Suprapubic skin (tissue), 4 donors: ENCODE results near the gene MAP3K10. TPM values are rescaled to one million over a fixed set of nuclear protein-coding genes. Genes with fewer than 3 reads are reported as not detected.

Experiments
- DNase-seq, 2 donors: peaks; one replicate each; pipeline ENCODE4 v3.0.0-alpha.2; 2019; ENCODE audit warnings: low spot score in 2 of 2
- H3K27ac ChIP-seq: fragments of 200-600 bp; sonication (generic); one replicate; pipeline ENCODE4 v1.5.1; 2019
- H3K27me3 ChIP-seq: fragments of 200-600 bp; sonication (generic); one replicate; pipeline ENCODE4 v1.5.1; 2019
- H3K36me3 ChIP-seq: fragments of 200-600 bp; sonication (generic); one replicate; pipeline ENCODE4 v1.5.1; 2019
- H3K4me1 ChIP-seq: fragments of 200-600 bp; sonication (generic); one replicate; pipeline ENCODE4 v1.5.1; 2019
- H3K4me3 ChIP-seq: fragments of 200-600 bp; sonication (generic); one replicate; pipeline ENCODE4 v1.5.1; 2019; ENCODE audit warnings: mild to moderate bottlenecking
- H3K9me3 ChIP-seq: fragments of 200-600 bp; sonication (generic); one replicate; pipeline ENCODE4 v1.5.1; 2019
- CTCF ChIP-seq, 2 donors: fragments of 200-600 bp in 1 of 2; fragments of 450-650 bp in 1 of 2; sonication (generic) in 1 of 2; IDR thresholded peaks; one replicate each; pipeline ENCODE4 v1.5.1; 2016 to 2019; ENCODE audit warnings: antibody characterized with exemption in 2 of 2, mild to moderate bottlenecking in 1 of 2, moderate library complexity in 1 of 2
- EP300 ChIP-seq: sonication (generic); formaldehyde crosslinking; IDR thresholded peaks from one replicate; pipeline ENCODE4 v1.6.1; 2017; ENCODE audit warnings: antibody characterized with exemption
- POLR2A ChIP-seq, 2 donors: fragments of 450-650 bp; IDR thresholded peaks; one replicate each; pipeline ENCODE4 v1.6.1; 2017; ENCODE audit warnings: antibody characterized with exemption in 2 of 2, mild to moderate bottlenecking in 2 of 2, moderate library complexity in 2 of 2
- POLR2AphosphoS5 ChIP-seq, 3 donors: sonication (generic); formaldehyde crosslinking; IDR thresholded peaks; one replicate each; pipeline ENCODE4 v1.6.1; 2017; ENCODE audit warnings: antibody characterized with exemption in 3 of 3
- WGBS: methylation state at CpG from one replicate; pipeline ENCODE4 v1.1.5; 2018; 5-methylcytosine and 5-hydroxymethylcytosine counted together
- total RNA-seq, 4 donors: library from RNA; depleted of rRNA; stranded (reverse); fragments of >200 nt; gene quantifications; one replicate each; pipeline ENCODE4 v1.1.0, GENCODE V29; 2016

The MAP3K10 gene
- total RNA-seq, 4 donors from 2014 or later = 11.0 to 20.4 (median 17.1) TPM

DNA sequence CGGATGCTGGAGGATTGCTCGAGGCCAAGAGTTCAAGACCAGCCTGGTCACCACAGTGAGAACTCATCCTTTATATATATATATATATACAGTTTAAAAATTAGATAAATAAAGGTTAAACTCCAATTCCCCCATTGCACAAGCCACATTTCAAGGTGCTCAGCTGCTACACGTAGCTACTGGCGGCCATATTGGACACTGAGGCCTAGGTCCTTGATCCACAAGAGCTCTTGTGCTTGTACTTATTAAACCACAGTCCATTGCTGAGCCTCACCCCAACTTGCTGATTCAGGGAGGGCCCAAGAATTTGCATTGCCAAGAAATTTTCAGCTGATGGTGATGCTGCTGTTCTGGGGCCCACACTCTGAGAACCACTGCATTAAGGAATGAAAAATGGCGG is 17.4 kb downstream of the MAP3K10 start:
- H3K4me3 ChIP-seq = no peak overlapping the region
- no peaks in the 10 kb centered on the region for H3K4me1 ChIP-seq
- no peak for DNase-seq
- H3K9me3 ChIP-seq = no peaks in the 10 kb centered on the region
- no peak for TF ChIP-seq EP300
- no peak for TF ChIP-seq POLR2AphosphoS5 (IDR thresholded peaks at IDR 0.05)
- no peak for TF ChIP-seq CTCF (IDR thresholded peaks at IDR 0.05)
- no peak for TF ChIP-seq POLR2A (IDR thresholded peaks at IDR 0.05)
- 99% methylated on average over 5 of the region's 5 CpGs for WGBS
- no peaks in the 10 kb centered on the region for H3K27me3 ChIP-seq
- H3K36me3 ChIP-seq = peaks cover 64% of the 10 kb centered on the region
- H3K27ac ChIP-seq = no peak overlapping the region

GRCh38 chr19:40210889-40211288 is 19.7 kb downstream of the MAP3K10 start:
- H3K9me3 ChIP-seq = no peaks in the 10 kb centered on the region
- H3K27ac ChIP-seq = no peak overlapping the region
- no peak overlapping the region for H3K4me3 ChIP-seq
- DNase-seq = no peak
- WGBS = 92% methylated on average over 5 of the region's 5 CpGs
- H3K27me3 ChIP-seq = peaks cover 3% of the 10 kb centered on the region
- no peak for TF ChIP-seq EP300
- TF ChIP-seq CTCF (IDR thresholded peaks at IDR 0.05) = no peak
- no peak for TF ChIP-seq POLR2AphosphoS5 (IDR thresholded peaks at IDR 0.05)
- TF ChIP-seq POLR2A (IDR thresholded peaks at IDR 0.05) = no peak
- peaks cover 51% of the 10 kb centered on the region for H3K36me3 ChIP-seq
- no peaks in the 10 kb centered on the region for H3K4me1 ChIP-seq

DNA sequence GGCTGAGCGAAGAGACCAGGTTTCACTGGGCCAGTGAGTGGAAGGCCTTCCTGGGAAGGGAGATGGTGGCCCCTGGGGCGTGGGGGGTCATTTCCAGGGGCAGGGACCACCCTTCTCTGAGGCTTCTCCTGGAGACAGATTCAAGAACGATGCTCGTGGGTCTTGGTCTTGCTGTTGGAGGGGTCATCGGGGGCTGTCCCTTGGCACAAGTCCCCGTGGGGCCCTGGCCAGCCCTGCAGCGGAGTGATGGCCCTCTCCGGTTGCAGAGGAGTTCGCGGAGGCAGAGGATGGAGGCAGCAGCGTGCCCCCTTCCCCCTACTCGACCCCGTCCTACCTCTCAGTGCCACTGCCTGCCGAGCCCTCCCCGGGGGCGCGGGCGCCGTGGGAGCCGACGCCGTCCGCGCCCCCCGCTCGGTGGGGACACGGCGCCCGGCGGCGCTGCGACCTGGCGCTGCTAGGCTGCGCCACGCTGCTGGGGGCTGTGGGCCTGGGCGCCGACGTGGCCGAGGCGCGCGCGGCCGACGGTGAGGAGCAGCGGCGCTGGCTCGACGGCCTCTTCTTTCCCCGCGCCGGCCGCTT is 22.1 kb downstream of the MAP3K10 start:
- DNase-seq = no peak
- TF ChIP-seq CTCF (IDR thresholded peaks at IDR 0.05) = no peak
- TF ChIP-seq POLR2AphosphoS5 (IDR thresholded peaks at IDR 0.05) = no peak
- TF ChIP-seq EP300 = no peak
- no peak for TF ChIP-seq POLR2A (IDR thresholded peaks at IDR 0.05)
- 92% methylated on average over 17 of the region's 53 CpGs for WGBS
- Histone ChIP-seq H3K36me3 (peaks cover 44% of the 10 kb centered on the region), H3K4me1 (peaks cover 22% of the 10 kb centered on the region), H3K9me3 (no peaks in the 10 kb centered on the region), H3K4me3 (no peak overlapping the region), H3K27me3 (peaks cover 28% of the 10 kb centered on the region), H3K27ac (no peak overlapping the region)

GRCh38 chr19:40213882-40214570 is 22.8 kb downstream of the MAP3K10 start:
- H3K36me3 ChIP-seq = peaks cover 39% of the 10 kb centered on the region
- H3K4me1 ChIP-seq = peaks cover 22% of the 10 kb centered on the region
- no peak overlapping the region for H3K4me3 ChIP-seq
- no peaks in the 10 kb centered on the region for H3K9me3 ChIP-seq
- WGBS = 92% methylated on average over 24 of the region's 50 CpGs
- TF ChIP-seq CTCF (IDR thresholded peaks at IDR 0.05) (no peak), EP300 (no peak), POLR2AphosphoS5 (IDR thresholded peaks at IDR 0.05) (no peak), POLR2A (IDR thresholded peaks at IDR 0.05) (no peak)
- peaks cover 34% of the 10 kb centered on the region for H3K27me3 ChIP-seq
- DNase-seq = no peak
- no peak overlapping the region for H3K27ac ChIP-seq

DNA sequence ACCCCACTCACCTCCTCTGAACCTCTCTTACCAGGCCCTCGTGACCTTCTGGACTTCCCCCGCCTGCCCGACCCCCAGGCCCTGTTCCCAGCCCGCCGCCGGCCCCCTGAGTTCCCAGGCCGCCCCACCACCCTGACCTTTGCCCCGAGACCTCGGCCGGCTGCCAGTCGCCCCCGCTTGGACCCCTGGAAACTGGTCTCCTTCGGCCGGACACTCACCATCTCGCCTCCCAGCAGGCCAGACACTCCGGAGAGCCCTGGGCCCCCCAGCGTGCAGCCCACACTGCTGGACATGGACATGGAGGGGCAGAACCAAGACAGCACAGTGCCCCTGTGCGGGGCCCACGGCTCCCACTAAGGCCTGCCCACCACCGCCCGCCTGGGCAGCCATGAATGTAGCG is 23.7 kb downstream of the MAP3K10 start:
- H3K27me3 ChIP-seq = peaks cover 39% of the 10 kb centered on the region
- no peaks in the 10 kb centered on the region for H3K9me3 ChIP-seq
- no peak overlapping the region for H3K27ac ChIP-seq
- no peak for DNase-seq
- 91% methylated on average over 22 of the region's 22 CpGs for WGBS
- peaks cover 30% of the 10 kb centered on the region for H3K36me3 ChIP-seq
- peaks cover 27% of the 10 kb centered on the region for H3K4me1 ChIP-seq
- no peak for TF ChIP-seq EP300
- TF ChIP-seq POLR2AphosphoS5 (IDR thresholded peaks at IDR 0.05) = no peak
- no peak for TF ChIP-seq CTCF (IDR thresholded peaks at IDR 0.05)
- no peak for TF ChIP-seq POLR2A (IDR thresholded peaks at IDR 0.05)
- no peak overlapping the region for H3K4me3 ChIP-seq
